ENCODE results near the gene TUBA3D. TPM values are rescaled to one million over a fixed set of nuclear protein-coding genes. Genes with fewer than 3 reads are reported as not detected.

Gene TUBA3D
- total and polyA plus RNA-seq, 2 of the 13 experiments (the other 11 are each of a cell fraction or from before 2014, with no cell fraction given) = not detected

DNA sequence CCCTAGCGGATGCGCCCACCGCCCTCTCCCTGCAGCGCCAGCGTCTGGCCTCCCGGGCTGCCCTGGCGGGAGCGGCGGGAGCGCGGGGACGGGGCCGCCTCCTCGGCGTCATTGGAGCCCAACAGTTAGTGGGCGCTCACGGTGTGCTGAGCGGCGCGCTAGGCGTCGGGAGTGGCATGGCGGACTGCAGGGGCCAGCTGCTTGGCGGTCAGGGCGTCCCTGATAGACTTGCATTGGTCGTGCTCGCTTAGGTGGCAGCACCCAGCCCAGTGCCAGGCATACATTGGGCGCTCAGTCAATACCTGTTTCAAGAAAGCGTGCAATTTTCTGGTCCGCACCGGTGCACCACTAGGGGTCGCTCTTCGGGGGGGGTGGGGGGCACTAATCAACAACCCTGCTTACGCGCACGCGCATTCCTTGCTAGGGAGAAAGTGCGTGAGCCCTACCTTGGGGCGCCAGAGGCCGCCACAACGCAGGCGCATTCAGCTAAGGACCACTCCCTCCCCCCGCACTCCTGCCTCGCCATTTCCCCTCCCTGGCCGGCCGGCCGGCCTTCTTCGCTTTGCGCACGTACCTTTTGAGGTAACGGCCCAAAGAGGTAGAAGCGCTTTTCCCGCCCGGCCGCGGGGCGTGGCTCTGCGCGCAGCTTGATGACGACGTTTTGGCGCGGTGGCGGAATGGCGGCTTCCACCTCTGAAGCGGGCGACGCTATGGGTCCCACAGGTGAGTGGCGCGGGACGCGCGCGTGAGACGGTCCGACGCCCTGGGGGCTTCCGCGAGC is 16.7 kb downstream of the TUBA3D start (continued):
- no peak for TF ChIP-seq ZNF558 (CRISPR knock-in tag; IDR thresholded peaks at IDR 0.05; ENCODE audit: borderline replicate concordance)
- TF ChIP-seq PAF1 (CRISPR knock-in tag; IDR thresholded peaks at IDR 0.05) = no peak

DNA sequence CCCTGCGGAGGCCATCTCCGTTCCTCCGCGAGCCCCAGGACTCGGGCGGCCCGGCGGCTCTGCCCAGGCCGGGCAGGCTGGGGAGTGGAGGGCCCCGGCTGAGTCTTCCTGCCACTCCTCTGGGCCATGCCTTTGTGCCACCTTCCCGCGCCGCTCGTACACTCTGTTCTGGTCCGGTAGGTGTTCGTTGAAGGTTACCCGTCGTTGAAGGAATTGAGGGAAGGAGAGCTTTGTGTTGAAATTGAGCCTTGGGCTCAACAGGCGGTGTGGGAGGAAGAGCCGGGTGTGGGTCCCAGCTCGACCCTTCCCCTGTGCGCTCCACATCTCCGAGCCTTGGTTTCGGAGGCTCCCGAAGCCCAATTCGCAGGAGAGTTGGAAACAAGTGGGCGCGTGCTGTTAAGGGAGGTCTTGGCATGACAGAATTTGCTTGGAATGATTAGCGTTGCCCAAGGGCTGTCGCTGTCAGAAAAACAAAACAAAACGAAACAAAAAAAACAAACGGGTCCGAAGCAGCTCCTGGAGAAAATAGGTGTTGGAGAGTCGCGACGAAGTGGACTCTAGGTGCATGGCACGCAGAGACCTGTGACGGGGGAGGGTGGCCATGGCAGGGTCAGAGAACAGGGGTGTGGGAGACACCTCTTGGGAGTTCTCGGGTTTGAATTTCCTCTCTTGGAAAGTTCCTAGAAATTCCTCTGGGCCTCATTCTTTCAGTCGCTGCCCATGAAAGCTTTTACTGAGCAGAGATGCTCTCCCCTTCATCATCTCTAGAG is 17.5 kb downstream of the TUBA3D start:
- intact Hi-C loops (cut with micrococcal nuclease; ENCODE audit: unreplicated experiment) = loop anchor here (2.0 to 10.0 kb wide), 4 partner anchors 34 to 339 kb away; partner anchors contain the start of gene CCDC74A
- peak; percentile 45 for ATAC-seq
- TSS peak; percentile 69 for BruUV-seq (replicated peaks)
- TF ChIP-seq SP2 (CRISPR knock-in tag; IDR thresholded peaks at IDR 0.05) (no peak), SETDB1 (CRISPR knock-in tag; IDR thresholded peaks at IDR 0.05; ENCODE audit: borderline replicate concordance) (0 out of 2 replicates have a peak, but pooled peaks have one; percentile 10), MED1 (CRISPR knock-in tag; IDR thresholded peaks at IDR 0.05) (0 out of 2 replicates have a peak, but pooled peaks have one; percentile 5), TOPORS (CRISPR knock-in tag; IDR thresholded peaks at IDR 0.05) (no peak), HOXA5 (CRISPR knock-in tag; IDR thresholded peaks at IDR 0.05) (peak; percentile 83; the same call in 1 of the 2 replicates), ZFP62 (CRISPR knock-in tag; IDR thresholded peaks at IDR 0.05) (no peak), HDAC6 (IDR thresholded peaks at IDR 0.05; ENCODE audit: low read depth, low read length) (no peak), ZBTB7A (CRISPR knock-in tag; IDR thresholded peaks at IDR 0.05) (0 out of 2 replicates have a peak, but pooled peaks have one; percentile 75), RAD51 (IDR thresholded peaks at IDR 0.05; ENCODE audit: borderline replicate concordance) (no peak), ZFP82 (CRISPR knock-in tag; IDR thresholded peaks at IDR 0.05; ENCODE audit: borderline replicate concordance) (no peak; the same call in 1 of the 2 replicates), HNF4A (CRISPR knock-in tag; IDR thresholded peaks at IDR 0.05) (no peak)
- TF ChIP-seq, protein P1, sequence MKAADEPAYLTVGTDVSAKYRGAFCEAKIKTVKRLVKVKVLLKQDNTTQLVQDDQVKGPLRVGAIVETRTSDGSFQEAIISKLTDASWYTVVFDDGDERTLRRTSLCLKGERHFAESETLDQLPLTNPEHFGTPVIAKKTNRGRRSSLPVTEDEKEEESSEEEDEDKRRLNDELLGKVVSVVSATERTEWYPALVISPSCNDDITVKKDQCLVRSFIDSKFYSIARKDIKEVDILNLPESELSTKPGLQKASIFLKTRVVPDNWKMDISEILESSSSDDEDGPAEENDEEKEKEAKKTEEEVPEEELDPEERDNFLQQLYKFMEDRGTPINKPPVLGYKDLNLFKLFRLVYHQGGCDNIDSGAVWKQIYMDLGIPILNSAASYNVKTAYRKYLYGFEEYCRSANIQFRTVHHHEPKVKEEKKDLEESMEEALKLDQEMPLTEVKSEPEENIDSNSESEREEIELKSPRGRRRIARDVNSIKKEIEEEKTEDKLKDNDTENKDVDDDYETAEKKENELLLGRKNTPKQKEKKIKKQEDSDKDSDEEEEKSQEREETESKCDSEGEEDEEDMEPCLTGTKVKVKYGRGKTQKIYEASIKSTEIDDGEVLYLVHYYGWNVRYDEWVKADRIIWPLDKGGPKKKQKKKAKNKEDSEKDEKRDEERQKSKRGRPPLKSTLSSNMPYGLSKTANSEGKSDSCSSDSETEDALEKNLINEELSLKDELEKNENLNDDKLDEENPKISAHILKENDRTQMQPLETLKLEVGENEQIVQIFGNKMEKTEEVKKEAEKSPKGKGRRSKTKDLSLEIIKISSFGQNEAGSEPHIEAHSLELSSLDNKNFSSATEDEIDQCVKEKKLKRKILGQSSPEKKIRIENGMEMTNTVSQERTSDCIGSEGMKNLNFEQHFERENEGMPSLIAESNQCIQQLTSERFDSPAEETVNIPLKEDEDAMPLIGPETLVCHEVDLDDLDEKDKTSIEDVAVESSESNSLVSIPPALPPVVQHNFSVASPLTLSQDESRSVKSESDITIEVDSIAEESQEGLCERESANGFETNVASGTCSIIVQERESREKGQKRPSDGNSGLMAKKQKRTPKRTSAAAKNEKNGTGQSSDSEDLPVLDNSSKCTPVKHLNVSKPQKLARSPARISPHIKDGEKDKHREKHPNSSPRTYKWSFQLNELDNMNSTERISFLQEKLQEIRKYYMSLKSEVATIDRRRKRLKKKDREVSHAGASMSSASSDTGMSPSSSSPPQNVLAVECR (CRISPR knock-in tag; IDR thresholded peaks at IDR 0.05; ENCODE audit: borderline replicate concordance) = peak; percentile 27; the same call in 1 of the 2 replicates
- TF ChIP-seq, protein P2, sequence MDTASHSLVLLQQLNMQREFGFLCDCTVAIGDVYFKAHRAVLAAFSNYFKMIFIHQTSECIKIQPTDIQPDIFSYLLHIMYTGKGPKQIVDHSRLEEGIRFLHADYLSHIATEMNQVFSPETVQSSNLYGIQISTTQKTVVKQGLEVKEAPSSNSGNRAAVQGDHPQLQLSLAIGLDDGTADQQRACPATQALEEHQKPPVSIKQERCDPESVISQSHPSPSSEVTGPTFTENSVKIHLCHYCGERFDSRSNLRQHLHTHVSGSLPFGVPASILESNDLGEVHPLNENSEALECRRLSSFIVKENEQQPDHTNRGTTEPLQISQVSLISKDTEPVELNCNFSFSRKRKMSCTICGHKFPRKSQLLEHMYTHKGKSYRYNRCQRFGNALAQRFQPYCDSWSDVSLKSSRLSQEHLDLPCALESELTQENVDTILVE (CRISPR knock-in tag; IDR thresholded peaks at IDR 0.05) = no peak

More for the DNA sequence above, 17.5 kb downstream of the TUBA3D start:
- Histone ChIP-seq H3K79me2 (ENCODE audit: insufficient read depth, low read length) (peaks cover 73% of the 10 kb centered on the region), H3K36me3 (replicated peaks in 1 of 2; ENCODE audit: control insufficient read depth in 1 of 2, insufficient read depth in 2 of 2, low read length in 2 of 2) (peaks cover 0 to 19% of the 10 kb centered on the region in 2 experiments; a peak in 4 of 5 replicates), H3K4me3 (replicated peaks in 1 of 3; ENCODE audit: insufficient read depth in 1 of 3, low read depth in 2 of 3, low read length in 3 of 3) (peak overlapping the region; percentile 90 to 98 (median 91)), H3K27me3 (ENCODE audit: control insufficient read depth in 1 of 2, insufficient read depth in 2 of 2, low read length in 2 of 2) (no peaks in the 10 kb centered on the region; a peak in 1 of 5 replicates), H3K4me1 (ENCODE audit: insufficient read depth, low read length) (peaks cover 49% of the 10 kb centered on the region), H3K4me2 (ENCODE audit: low read depth, low read length) (peak overlapping the region; percentile 79), H2AFZ (ENCODE audit: low read length) (no peak overlapping the region), H4K20me1 (ENCODE audit: insufficient read depth, low read length) (peaks cover 3% of the 10 kb centered on the region; the same call in 1 of the 2 replicates), H3K9ac (ENCODE audit: insufficient read depth, low read depth, low read length) (peak overlapping the region; percentile 97), H3K9me3 (ENCODE audit: low read length) (no peaks in the 10 kb centered on the region), H3K27ac (ENCODE audit: extremely low read length, insufficient read depth, low read length) (peak overlapping the region; percentile 83)
- FAIRE-seq (no peak), DNase-seq (ENCODE audit: low spot score) (peak; percentile 29)
- in situ Hi-C loops (cut with HindIII; ENCODE audit: extremely low pct_ligation_motif_present, low pct_unique_long_range_greater_than_20kb) = loop anchor here (25.0 kb wide), 1 partner anchor 1306 kb away; the partner anchor contains the start of genes MZT2B, SMPD4 and TUBA3E
- under 1% methylated on average over 30 of the region's 40 CpGs for WGBS (ENCODE audit: low lambda C conversion rate)
- ChIA-PET POLR2A (interaction anchor here (0.7 to 1.4 kb wide), 5 partner anchors 9 to 400 kb away, joined by 3 to 8 read pairs (median 4); partner anchors contain the start of gene FAM168B), CTCF (ENCODE audit: low intra/inter-chr PET ratio, low total read pairs) (interaction anchor here (1.6 to 2.3 kb wide), 2 partner anchors 80 to 340 kb away, joined by 9 to 14 read pairs; no protein-coding TSS in a partner anchor)

Data from HepG2 (cell line).